HG02852 (cell line): ENCODE data around the gene IL3.
A peak's percentile ranks its signal among the peaks of the same experiment; 100 is the strongest.

Source experiments
- ATAC-seq: cut with Tn5 transposase; IDR thresholded peaks from one replicate; pipeline ENCODE4 v1.9.1; 2021; ENCODE audit warnings: mild to moderate bottlenecking, moderate library complexity; ENCODE audit not compliant: unreplicated experiment

The IL3 gene

DNA sequence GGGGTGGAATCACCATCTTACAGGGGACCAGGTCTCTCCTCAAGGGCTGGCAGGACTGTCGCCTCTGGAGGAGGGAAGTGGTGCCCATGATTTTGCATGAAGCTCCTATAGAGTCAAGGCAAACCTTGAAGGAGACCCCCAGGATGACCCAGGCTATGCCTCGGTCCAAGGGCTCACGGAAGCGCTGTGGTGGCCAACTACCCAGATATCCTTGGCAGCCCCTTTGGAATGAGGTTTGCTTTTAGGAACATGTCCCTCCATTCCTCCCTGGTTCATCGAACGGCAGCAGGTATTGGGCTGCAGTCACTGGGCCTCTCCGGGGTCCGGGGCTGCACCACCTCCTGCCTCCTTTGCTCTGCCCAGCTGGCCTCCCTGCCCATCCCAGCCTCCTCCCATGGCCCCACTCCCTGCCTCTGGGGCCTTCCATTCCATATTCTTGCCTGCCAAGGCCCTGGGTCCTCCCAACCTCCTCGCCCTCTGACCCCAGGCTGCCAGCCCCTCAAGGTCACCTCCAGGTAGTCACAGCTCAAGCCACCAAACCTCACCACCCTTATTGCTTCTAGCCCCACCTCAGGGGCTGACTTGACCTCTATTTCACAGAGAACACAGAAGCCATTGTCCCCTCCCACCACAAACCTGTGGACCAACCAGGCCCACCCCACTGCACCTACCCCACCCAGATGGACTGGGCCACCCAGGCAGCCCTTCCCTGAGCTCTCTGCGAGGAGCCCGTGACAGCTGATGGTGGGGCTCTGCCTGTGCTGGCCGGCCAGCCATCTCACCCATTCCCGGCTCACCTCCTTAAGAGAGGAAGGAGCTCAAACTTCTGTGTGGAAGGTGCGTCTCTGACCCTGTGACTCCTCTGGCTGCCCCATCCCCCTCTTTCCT, 3.6 kb upstream of the IL3 start:
- no peak for ATAC-seq

DNA sequence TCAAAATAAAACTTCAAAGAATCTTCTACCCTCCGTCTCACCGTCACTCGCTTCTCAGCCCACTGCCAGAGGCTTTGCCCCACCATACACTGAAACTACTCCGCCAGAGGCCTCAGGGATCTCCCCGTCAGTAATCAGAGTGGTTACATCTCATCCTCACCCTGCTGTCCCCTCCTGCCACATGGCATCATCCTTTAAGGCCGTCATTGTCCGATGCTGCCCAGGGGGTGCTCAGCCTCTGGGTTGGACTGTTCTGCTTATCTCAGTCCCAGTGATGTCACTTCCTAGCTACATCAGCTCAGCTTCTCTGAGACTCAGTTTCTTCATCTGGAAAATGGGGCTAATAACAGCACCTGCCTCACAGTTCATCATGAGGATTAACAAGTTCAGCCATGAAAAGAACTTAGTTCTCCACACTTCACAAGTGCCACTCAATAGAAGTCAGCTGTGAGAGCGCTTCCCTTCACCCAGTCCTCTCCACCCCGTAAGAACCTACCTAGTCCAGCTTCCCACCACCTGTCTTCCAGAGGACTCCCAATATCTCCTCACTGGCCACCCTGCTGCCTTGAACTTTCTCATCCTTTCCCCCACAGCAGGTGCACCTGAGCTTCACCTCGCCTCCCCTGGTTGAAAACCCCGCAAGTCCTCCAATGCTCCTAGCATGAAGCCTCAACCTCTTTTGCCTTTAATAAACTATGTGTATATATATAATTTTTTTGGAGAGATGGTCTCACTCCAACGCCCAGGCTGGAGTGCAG, 2.8 kb upstream of the IL3 start:
- ATAC-seq: no peak

GRCh38 chr5:132058646-132059042, 1.8 kb upstream of the IL3 start:
- ATAC-seq: no peak

DNA sequence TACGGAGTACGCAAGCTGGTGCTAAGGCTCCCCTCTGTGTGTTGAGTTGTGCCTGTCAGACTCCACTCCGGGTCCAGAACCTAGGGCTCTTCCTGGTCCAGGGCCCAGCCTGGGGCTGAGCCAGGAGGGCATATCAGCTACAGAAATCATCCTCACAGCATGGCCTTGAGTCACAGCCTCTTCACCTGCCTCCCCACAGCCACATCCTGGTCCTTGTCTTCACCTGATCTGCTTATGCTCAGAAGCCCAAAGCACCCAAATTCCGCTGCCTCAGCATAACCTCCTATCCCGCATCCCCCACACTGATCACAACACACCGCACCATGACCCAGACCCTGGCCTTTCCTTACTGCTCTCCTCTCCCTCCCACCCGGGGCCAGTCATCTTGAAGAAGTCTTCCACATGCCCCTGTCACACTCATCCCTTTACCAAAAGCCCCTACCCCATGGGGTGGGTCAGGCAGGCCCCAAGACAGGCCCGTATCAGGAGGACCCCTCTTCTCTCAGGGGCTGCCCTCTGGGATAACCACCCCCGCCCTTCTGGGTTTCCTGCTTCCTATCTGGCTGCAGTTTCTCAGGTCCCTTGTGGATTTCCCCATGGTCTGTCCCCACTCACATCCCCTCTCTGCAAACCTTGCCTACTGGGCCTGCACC, 1.3 kb upstream of the IL3 start:
- ATAC-seq: no peak

GRCh38 chr5:132059696-132060500, 557 bp upstream of the IL3 start:
- ATAC-seq: no peak

DNA sequence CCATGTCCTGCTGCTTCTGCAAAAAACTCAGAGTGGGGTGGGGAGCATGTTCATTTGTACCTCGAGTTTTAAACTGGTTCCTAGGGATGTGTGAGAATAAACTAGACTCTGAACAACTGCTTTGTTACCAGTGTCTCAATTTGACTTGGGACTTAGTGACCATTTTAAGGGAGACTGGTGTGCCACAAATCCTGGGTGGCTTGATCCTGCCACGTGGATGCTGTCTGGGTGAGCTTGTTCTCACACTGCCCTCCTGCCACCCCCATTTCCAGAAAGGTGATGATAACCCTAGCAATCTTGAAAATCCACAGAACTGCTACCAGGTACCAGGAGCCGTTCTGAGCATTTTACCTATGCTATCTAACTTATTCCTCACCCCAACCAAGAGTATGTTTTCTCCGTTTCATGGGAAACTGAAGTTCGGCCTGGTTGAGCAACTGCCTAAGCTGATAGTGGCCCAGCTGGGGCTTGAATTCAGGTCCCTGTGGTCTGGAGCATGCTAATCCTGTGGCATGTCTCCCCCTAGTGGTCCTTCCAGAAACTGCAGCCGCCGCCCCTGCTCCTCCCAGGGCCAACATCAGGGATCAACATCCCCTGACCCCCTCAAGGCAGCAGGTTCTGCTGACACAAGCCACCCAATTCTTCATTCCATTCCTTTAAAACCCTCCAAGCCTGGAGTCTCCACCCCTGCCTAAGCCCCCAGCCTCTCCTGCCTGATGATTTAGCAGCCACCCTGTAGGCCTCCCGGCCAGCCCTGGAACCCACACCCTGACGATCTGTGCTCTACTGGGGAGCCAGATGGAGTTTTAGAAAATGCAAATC, 2.8 kb downstream of the IL3 start:
- ATAC-seq: peak; percentile 65

DNA sequence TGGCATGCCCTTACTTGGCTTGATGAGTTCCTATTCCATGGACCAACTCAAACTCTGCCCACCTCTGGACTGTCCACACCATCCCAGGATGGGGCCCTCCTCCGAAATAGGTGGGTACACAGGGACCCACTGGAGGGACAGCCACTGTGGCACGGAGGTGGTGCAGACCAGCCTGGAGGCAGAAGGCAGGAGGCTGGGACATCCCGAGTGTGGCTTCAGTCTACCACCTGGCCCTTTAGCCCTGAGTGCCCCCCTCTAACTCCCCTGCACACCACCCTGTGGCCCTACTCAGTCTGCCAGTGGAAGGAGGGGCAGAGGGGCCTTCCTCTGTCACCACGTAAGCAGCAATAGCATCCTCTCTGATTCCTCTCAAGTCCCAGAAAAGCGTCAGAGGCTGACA, 3.7 kb downstream of the IL3 start:
- no peak for ATAC-seq

- ATAC-seq: peak; percentile 71
Measured at GRCh38 chr5:132064738-132065331, 4.4 kb downstream of the IL3 start.

GRCh38 chr5:132065351-132065937, 5.0 kb downstream of the IL3 start:
- ATAC-seq: peak; percentile 40

DNA sequence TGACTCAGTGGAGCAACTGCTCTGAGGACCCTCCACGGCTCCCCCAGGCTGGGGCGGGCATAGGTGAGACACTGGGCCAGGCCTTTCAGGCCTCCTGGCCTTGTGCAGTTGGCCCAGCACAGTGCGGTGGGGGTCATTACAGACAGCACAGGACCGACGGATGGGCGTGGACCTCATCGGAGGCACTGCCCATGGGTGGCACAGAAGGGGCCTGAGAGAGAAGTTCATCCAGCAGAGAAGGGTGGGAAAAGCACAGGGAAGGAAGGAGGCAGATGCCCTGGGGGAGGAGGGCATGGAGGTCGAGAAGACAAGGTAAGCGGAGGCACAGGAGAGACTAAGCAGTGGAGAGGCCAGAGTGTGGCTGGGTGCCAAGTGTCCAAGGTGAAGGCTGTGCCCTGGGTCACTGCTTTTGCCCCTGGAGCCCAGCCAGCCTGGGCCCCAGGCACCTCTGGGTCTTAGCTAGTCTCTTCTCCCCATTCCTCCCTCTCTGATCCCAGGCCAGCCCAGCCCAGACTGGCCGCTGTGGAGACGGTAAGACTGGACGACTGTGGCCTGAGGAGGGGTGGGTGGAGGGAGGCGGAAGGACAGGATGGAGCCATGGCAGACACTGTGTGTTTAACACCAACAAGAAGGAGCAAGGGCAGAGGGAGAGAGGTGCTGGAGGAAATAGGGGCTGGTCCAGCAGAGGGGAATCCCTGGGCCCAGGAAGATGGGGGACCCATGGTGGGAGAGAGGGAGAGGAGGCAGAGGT, 5.7 kb downstream of the IL3 start:
- ATAC-seq: no peak

GRCh38 chr5:132066871-132067270, 6.4 kb downstream of the IL3 start:
- no peak for ATAC-seq

GRCh38 chr5:132067451-132067850, 7.0 kb downstream of the IL3 start:
- ATAC-seq: no peak

DNA sequence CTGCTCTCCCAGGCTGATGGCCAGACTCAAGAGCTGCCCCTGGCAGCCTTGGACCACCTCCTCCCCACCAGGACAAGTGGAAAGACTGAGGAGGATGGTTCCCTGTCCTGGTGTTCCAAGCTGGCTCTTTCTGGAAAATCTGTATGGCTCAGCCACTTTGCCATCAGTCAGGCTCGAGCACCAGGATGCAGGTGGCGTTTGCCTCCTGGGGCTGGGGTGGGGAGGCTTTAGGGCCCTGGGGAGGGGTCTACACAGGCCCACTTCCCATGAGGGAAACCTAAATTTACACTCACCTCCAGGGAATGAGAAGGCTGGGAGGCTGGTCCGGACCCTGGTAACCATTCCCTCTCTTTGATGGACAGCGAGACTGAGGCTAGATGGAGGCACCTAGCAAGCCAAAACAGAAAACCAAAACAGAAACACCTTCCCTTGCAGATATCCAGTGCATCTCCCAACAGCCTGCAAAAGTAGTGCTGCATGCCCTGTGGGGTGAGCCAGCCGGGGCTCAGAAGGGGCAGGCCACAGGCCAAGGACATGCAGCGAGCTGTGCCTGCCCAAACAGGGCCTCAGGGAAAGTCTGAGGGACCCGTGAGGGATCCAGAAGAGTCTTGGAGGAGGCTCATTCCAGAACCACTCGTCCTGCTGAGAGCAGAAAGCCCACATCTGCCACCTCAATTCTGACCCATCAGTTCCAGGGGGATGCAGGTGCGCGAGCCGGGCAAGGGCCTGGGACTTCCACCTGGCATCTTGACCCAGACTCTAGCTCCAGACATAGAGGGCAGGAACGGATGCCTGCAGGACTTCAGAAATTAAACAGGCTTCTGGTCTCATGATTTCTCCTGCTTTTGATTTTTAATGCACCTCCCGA, 7.7 kb downstream of the IL3 start:
- no peak for ATAC-seq

DNA sequence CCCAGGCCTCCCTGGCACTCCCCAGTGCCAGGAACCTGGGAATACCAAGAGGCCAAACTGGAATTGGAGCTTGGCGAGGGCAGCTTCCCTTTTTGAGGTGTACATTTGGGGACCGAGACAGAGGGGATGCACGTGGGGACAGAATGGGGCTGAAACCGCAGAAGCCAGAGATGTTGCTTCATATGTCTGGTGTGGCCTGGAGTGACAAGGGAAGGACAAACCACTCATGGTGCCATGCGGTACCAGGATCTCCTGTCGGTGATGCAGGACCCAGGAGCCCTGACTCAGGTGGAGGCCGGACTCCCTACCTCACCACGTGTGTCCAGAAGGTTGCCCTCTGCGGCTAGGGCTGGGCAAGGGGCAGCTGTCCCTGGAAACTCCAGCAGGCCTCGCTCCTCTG, 9.1 kb downstream of the IL3 start:
- ATAC-seq: no peak

DNA sequence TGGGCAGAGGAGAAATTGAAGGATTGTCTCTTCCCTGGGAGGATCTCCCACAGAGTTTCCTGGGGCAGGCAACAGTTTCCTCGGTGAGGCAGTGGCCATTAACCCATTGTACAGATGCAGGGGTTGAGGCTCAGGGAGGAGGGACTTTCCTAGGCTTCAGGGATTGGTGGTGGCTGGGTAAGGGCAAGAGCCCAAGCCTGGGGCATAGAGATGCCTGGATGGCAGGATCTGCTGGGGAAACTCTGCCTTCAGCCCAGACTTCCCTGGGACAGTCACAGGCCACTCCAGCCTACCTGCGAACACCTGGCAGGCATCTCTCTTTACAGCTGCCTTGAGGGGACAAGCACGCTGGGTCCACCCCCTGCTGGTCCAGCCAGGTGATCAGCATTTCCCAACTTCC, 9.5 kb downstream of the IL3 start:
- no peak for ATAC-seq

DNA sequence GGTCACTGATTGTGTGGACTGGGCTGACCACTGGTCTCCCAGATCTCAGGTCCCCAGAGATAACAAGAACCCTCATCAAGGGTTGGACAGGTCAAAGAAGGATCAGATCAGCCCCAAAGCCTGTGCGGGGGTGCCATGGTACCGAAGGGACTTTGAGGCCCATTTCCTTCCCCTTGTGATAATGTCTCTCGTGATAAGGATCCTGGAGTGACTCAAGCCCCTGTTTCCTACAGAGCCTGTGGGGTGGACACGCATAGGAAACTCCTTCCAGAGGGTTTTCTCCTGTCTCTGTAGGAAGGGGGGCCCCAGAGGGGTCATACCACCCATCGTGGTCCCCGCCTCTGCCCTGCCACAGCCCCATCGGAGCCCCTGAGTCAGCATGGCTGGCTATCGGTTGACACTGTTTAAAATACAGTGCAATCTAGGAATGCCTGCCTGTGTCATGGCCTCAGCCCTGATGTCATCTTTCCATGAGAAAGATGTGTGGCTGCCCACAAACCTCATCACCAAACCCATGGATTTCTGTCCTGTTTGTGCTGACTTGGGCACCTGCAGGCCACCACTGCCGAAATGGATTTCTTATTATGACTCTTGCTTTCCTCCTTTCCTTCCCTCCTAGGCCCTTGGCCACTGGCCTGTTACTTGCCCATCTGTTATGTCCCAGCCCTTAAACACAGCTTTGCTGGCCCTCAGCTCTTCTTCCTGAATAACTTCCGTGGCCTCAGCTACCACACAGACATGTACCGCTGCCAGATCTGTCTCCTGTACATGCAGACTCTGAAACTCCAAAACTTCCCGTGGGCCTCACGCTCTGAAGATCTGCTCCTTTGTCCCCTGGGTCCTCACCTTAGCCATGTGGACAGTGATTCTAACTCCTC, 10.2 kb downstream of the IL3 start:
- no peak for ATAC-seq

GRCh38 chr5:132071338-132071707, 10.9 kb downstream of the IL3 start:
- no peak for ATAC-seq
